Measurements from ENCODE around the gene CHCHD3.
"Not testable (repeated sequence)": the region's sequence is repeated elsewhere in the genome, so short reads cannot be mapped to it uniquely, and the experiment has no call there.

CHCHD3 gene

DNA sequence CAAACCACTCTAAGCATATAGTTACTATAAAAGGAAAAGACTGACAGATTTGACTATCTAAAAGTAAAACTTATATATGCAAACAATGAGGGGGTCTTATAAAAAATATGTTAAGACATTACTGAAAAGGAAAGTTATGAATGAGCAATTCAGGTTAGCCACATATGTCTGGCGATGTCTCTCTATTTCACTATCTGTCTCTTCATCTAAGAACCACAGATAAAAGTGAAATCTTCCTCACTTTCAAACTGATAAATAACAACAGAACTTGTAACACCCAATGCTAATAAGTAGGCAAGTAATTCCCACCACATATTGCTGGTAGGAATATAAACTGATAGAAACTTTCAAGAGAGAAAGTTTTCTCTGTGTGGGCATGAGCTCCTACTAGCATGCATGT, 138.2 kb downstream of the CHCHD3 start:
- no peak for DNase-seq

DNA sequence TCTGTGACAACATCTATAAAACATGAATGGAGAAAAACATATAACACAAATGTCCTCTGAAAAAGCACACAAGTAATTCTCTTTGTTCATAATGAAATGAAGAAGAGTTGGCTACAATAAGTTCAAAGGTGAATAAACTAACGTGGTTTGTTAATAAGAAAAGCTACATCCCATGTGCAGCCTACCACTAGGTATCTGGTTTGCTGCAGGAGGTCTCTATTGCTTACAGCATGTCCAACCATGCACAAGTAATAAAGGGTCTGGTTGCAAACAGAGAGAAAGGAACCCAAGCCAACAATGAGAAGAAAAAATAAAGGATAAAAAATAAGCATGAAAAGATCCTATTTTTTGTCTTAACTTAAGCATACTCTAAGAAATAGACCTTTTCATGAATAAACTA, 139.2 kb downstream of the CHCHD3 start:
- DNase-seq: no peak

- no peak for DNase-seq
Measured at GRCh38 chr7:132941905-132942304, 140.0 kb downstream of the CHCHD3 start.

DNA sequence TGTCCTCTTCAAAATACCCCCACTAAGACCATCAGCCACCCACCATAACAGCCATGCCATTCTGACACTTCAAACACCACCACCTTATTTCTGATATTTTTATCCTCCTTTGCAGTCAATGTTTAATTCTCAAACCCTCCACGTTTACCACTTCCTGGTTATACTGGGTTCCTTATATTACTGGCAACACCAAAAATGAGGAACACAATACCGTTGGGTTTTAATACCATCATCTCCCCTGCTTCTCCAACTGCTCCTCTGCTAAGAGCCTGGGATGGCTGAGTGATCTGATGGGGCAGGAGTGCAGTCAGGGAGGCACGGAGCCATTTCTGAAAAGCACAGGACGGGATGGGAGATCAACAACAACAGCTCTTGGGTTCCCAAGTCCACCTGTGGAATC, 140.5 kb downstream of the CHCHD3 start:
- DNase-seq: no peak

DNA sequence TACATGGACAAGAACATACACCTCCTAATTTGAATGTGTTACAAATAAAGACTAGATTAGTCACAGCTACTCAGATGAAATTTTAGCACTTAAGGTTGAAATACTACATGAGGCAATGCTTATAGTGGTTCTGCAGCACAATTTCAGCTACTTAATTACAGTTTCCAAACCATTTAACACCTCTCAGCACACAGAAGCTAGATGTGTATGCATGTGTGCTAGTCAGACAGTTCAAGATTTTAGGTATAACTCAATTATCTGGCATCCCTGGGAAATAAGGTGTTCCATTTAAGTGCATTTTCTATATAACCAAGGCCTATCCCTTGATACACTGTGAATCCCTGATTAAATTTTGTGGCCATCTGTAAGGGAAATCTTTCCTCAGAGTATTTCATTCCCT, 141.8 kb downstream of the CHCHD3 start:
- DNase-seq: no peak

- DNase-seq: no peak
Measured at GRCh38 chr7:132939495-132939894, 142.4 kb downstream of the CHCHD3 start.

DNA sequence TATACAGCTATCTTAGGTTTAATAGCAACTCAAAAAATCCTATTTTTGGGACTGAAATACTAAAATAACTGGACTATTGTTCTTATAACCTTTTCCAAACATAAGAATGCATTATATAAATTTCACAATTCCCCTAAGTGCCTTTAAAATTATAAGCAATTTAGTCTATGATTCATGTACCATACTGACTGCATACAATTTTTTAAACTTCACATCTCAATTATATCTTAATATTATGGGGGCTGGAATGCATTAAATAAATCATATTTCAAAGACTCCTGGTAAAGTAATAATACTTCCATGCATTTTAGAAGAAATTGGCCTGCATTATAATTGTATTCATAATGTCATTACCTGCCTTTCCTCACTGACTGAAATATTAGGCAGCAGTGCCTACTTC, 144.6 kb downstream of the CHCHD3 start:
- DNase-seq: no peak

DNA sequence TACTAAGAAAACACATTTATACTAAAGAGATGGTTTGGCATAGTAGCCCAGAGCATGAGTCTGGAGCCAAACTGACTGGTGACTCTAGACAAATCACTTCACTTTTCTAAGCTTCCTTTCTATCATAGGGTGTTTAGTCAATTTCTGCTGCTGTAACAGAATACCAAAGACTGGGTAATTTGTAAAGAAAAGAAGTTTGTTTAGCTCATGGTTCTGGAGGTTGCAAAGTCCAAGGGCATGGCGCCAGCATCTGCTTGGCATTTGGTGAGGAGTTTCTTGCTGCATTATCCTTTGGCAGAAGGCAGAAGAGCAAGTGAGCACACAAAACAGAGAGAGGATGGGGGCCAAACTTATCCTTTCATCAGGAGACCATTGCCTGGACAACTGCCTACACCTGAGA, 146.3 kb downstream of the CHCHD3 start:
- no peak for DNase-seq

DNA sequence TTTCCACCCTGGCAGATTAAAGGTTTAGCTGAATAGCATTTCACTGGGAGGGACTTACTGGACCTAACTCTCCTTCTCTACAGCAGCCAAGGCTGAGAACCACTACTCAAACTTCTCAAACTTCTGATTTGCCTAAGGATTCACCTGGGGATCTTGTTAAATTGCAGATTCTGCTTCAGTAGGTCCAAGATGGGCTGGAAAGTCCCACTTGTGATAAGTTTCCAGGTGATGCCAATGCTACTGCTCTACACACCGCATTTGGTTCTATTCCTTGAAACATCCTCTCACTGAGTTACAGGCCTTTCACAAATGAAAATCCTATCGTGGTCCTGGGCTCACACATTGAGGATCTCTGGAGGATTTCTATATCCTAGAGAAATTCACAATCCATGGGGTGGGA, 147.9 kb downstream of the CHCHD3 start:
- no peak for DNase-seq

DNA sequence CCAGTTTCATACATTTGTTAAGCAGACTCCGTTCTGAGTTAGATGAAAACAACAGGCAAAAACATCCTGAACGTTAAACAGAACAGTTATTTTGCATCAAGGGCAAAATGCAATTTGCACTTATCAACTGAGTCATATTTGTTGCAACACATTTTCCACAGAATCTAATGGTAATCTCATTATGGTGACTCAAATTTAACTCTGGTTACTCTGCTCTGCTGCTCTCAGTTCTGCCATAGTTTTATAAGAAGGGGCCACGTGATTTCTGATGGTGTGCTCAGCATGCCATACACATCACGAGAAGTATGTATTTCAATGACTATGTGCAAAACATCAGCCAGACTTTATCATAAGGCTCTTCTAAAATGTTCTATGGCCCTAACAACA, 148.8 kb downstream of the CHCHD3 start:
- DNase-seq: no peak

DNA sequence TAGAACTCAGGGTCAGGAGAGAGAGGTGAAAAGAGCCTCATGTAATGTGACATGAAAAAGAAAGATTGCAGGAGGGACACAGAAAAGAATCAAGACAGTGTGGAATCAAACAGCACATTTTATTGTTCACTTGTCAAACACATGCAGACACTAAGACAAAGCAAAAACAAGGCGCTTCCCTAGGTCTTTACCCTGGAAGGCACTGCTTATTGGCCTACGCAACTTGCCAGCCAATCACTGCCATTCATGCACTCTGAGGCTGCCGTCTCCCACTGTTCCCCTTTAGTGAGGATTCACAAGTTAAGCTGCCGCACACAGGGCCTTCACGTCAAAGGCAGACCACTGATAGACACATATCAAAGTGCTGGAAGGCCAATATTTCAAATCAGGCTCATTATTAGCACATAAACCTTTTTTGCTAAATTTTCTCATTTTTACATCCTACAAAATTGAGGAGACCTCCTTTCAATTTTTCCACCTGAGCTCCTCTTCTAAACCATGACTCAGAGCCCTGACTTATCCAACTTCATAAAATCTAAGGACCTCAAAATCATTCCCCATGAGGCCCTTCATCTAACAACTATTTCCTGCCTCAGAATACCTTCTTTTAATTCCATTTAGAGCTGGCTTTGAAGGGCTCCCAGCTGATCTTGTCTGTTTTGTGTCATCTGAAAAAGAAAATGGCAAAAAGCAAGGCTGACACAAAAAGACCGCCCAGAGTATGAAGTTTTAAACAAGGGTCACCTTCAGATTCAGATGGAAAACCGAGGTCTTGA, 149.4 kb downstream of the CHCHD3 start:
- no peak for DNase-seq

- no peak for DNase-seq
Measured at GRCh38 chr7:132930881-132931280, 151.0 kb downstream of the CHCHD3 start.

GRCh38 chr7:132929944-132930343, 151.9 kb downstream of the CHCHD3 start:
- not testable (repeated sequence) for DNase-seq

GRCh38 chr7:132919771-132920170, 162.1 kb downstream of the CHCHD3 start:
- DNase-seq: no peak

- DNase-seq: no peak
Measured at GRCh38 chr7:132915647-132916046, 166.2 kb downstream of the CHCHD3 start.

- DNase-seq: no peak
Measured at GRCh38 chr7:132910657-132911056, 171.2 kb downstream of the CHCHD3 start.

GRCh38 chr7:132907380-132907940, 174.4 kb downstream of the CHCHD3 start:
- no peak for DNase-seq

GRCh38 chr7:132906193-132906835, 175.6 kb downstream of the CHCHD3 start:
- DNase-seq: peak; percentile 4

DNA sequence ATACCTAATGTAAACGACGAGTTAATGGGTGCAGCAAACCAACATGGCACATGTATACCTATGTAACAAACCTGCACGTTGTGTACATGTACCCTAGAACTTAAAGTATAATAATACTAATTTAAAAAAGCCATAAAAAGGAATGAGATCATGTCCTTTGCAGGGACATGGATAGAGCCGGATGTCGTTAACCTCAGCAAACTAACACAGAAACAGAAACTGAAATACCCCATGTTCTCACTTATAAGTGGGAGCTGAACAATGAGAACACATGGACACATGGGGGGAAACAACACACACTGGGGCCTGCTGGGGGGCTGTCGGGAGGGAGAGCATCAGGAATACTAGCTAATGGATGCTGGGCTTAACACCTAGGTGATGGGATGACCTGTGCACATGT, 176.8 kb downstream of the CHCHD3 start:
- DNase-seq: not testable (repeated sequence)

DNA sequence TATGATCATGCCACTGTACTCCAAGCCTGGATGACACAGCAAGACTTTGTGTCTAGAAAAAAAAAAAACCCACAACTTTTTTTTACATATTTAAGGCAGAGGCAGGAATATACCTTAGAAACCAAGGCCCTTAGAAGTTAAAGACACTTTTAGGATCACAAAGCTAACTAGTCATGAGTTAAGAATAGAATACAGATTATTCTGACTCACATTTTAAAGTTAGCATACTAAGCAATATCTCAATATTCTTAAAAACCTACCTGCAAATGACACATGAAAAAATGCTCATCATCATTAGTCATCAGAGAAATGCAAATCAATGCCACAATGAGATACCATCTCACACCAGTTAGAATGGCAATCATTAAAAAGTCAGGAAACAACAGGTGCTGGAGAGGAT, 177.7 kb downstream of the CHCHD3 start:
- DNase-seq: no peak

GRCh38 chr7:132902294-132902693, 179.6 kb downstream of the CHCHD3 start:
- DNase-seq: not testable (repeated sequence)

DNA sequence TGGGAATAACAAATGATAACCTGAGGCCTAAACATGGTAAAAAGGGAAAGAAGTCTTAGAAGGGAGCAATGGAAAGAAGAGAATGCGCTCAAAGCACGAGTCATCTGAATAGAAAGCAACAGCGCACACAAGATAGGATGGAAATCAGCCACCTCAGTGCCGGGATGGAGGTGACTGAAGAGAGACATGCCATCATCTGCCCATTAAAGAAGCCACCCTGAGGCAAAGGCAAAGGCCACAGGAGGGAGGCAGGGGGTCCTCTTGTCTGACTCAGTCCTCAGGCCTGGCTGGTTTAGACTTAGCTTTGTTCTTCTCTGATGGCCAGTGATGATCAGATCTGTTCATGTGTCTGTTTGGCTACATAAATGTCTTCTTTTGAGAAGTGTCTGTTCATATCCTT, 180.6 kb downstream of the CHCHD3 start:
- DNase-seq: no peak

GRCh38 chr7:132899833-132900232, 182.1 kb downstream of the CHCHD3 start:
- no peak for DNase-seq

DNA sequence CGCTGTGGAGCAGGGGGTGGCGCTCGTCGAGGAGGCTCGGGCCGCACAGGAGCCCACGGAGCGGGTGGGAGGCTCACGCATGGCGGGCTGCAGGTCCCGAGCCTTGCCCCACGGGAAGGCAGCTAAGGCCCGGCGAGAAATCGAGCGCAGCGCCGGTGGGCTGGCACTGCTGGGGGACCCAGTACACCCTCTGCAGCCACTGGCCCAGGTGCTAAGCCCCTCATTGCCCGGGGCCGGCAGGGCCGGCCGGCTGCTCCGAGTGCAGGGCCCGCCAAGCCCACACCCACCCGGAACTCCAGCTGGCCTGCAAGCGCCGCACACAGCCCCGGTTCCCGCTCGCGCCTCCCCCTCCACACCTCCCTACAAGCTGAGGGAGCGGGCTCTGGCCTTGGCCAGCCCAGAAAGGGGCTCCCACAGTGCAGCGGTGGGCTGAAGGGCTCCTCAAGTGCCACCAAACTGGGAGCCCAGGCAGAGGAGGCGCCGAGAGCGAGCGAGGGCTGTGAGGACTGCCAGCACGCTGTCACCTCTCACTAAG, 183.2 kb downstream of the CHCHD3 start:
- DNase-seq: not testable (repeated sequence)

Measured in NCI-H1105 treated with DMSO at 0.1 percent for 48 hours (cell line).